Measurements from ENCODE around the gene SPACA6. TPM values are rescaled to one million over a fixed set of nuclear protein-coding genes. Genes with fewer than 3 reads are reported as not detected.

SPACA6 gene
- total RNA-seq, 1 experiment from 2014 or later = 29.5 TPM

GRCh38 chr19:51714848-51715247, 21.7 kb downstream of the SPACA6 start:
- CTCF ChIA-PET = no interaction called here
- Histone ChIP-seq H3F3A (ENCODE audit: insufficient read depth, low read depth) (no peaks in the 10 kb centered on the region), H3K27me3 (ENCODE audit: insufficient read depth, low read depth) (peaks cover 56% of the 10 kb centered on the region), H4K20me1 (ENCODE audit: insufficient read depth) (peaks cover 2% of the 10 kb centered on the region; the same call in 1 of the 2 replicates), H3K9me3 (ENCODE audit: insufficient read depth, low read depth) (no peaks in the 10 kb centered on the region), H3K27ac (no peak overlapping the region), H3K9me2 (ENCODE audit: insufficient read depth) (no peaks in the 10 kb centered on the region), H3K79me2 (ENCODE audit: low read depth) (no peaks in the 10 kb centered on the region), H3K4me2 (no peak overlapping the region), H3K36me3 (ENCODE audit: low read depth) (no peaks in the 10 kb centered on the region), H3K4me1 (replicated peaks; ENCODE audit: insufficient read depth) (no peaks in the 10 kb centered on the region), H3K4me3 (no peak overlapping the region), H2AFZ (no peak overlapping the region)
- POLR2A ChIA-PET (ENCODE audit: unreplicated experiment) = interaction anchor here (0.6 kb wide), 1 partner anchor 10 kb away, joined by 8 read pairs; no protein-coding TSS in a partner anchor
- TF ChIP-seq EZH2 (IDR thresholded peaks at IDR 0.05; ENCODE audit: low read depth) (no peak), CTCF (conservative IDR thresholded peaks at IDR 0.05) (no peak)
- no TSS peak for BruUV-seq (replicated peaks)
- no peak for DNase-seq
- intact Hi-C loops (cut with micrococcal nuclease; ENCODE audit: unreplicated experiment) = no loop called here

GRCh38 chr19:51715850-51716249, 22.7 kb downstream of the SPACA6 start:
- H3F3A ChIP-seq (ENCODE audit: insufficient read depth, low read depth) = no peaks in the 10 kb centered on the region
- no peak overlapping the region for H2AFZ ChIP-seq
- H3K4me3 ChIP-seq = no peak overlapping the region
- CTCF ChIA-PET = no interaction called here
- no peaks in the 10 kb centered on the region for H3K9me3 ChIP-seq (ENCODE audit: insufficient read depth, low read depth)
- peaks cover 59% of the 10 kb centered on the region for H3K27me3 ChIP-seq (ENCODE audit: insufficient read depth, low read depth)
- no peaks in the 10 kb centered on the region for H3K4me1 ChIP-seq (replicated peaks; ENCODE audit: insufficient read depth)
- TF ChIP-seq CTCF (conservative IDR thresholded peaks at IDR 0.05) = no peak
- TF ChIP-seq EZH2 (IDR thresholded peaks at IDR 0.05; ENCODE audit: low read depth) = no peak
- intact Hi-C loops (cut with micrococcal nuclease; ENCODE audit: unreplicated experiment) = no loop called here
- peaks cover 2% of the 10 kb centered on the region; the same call in 1 of the 2 replicates for H4K20me1 ChIP-seq (ENCODE audit: insufficient read depth)
- BruUV-seq (replicated peaks) = no TSS peak
- no peaks in the 10 kb centered on the region for H3K36me3 ChIP-seq (ENCODE audit: low read depth)
- H3K27ac ChIP-seq = no peak overlapping the region
- no peak overlapping the region for H3K4me2 ChIP-seq
- POLR2A ChIA-PET (ENCODE audit: unreplicated experiment) = no interaction called here
- no peaks in the 10 kb centered on the region for H3K9me2 ChIP-seq (ENCODE audit: insufficient read depth)
- no peak for DNase-seq
- no peaks in the 10 kb centered on the region for H3K79me2 ChIP-seq (ENCODE audit: low read depth)

- intact Hi-C loops (cut with micrococcal nuclease; ENCODE audit: unreplicated experiment) = no loop called here
- no peak overlapping the region for H3K4me2 ChIP-seq
- peaks cover 61% of the 10 kb centered on the region for H3K27me3 ChIP-seq (ENCODE audit: insufficient read depth, low read depth)
- no TSS peak for BruUV-seq (replicated peaks)
- ChIA-PET CTCF (no interaction called here), POLR2A (ENCODE audit: unreplicated experiment) (no interaction called here)
- no peaks in the 10 kb centered on the region for H3K9me3 ChIP-seq (ENCODE audit: insufficient read depth, low read depth)
- DNase-seq = no peak
- H3K4me1 ChIP-seq (replicated peaks; ENCODE audit: insufficient read depth) = no peaks in the 10 kb centered on the region
- no peaks in the 10 kb centered on the region for H3K79me2 ChIP-seq (ENCODE audit: low read depth)
- H2AFZ ChIP-seq = no peak overlapping the region
- H3K4me3 ChIP-seq = no peak overlapping the region
- peaks cover 2% of the 10 kb centered on the region; the same call in 1 of the 2 replicates for H4K20me1 ChIP-seq (ENCODE audit: insufficient read depth)
- TF ChIP-seq EZH2 (IDR thresholded peaks at IDR 0.05; ENCODE audit: low read depth) = no peak
- H3K36me3 ChIP-seq (ENCODE audit: low read depth) = no peaks in the 10 kb centered on the region
- no peaks in the 10 kb centered on the region for H3K9me2 ChIP-seq (ENCODE audit: insufficient read depth)
- no peaks in the 10 kb centered on the region for H3F3A ChIP-seq (ENCODE audit: insufficient read depth, low read depth)
- H3K27ac ChIP-seq = no peak overlapping the region
Observed at GRCh38 chr19:51716925-51717324, 23.8 kb downstream of the SPACA6 start.

All from PC-9 (cell line).